Measurements from ENCODE around the gene ECM2.

Gene ECM2

DNA sequence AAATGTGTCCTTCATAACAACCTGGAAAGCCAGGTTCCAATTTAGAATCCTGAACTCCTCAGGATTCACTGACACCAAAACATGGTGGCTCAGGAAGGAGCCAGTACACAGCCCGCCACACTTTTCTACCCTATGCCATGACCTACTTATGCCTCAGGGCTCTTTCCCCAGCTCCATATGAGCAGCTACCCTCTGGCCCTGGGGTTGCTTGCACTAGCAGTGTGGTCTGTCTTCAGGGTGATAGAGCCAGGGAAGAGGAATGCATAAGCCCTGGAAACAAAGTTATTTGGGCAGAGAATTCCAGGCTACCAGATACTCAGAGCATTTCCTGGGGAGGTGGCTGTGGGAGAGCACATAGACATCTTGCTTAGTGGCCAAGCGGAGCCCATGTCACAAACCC is 15.0 kb upstream of the ECM2 start:
- Histone ChIP-seq H3K4me1 (ENCODE audit: insufficient read depth, low read length) (no peaks in the 10 kb centered on the region), H3K27ac (ENCODE audit: low read length) (no peak overlapping the region), H3K9me3 (ENCODE audit: insufficient read depth, low read depth, low read length) (no peaks in the 10 kb centered on the region), H3K36me3 (ENCODE audit: insufficient read depth, low read depth, low read length) (no peaks in the 10 kb centered on the region), H3K27me3 (ENCODE audit: insufficient read depth, low read length) (no peaks in the 10 kb centered on the region), H3K9ac (ENCODE audit: low read depth, low read length) (no peak overlapping the region), H3K4me3 (ENCODE audit: low read length) (no peak overlapping the region)

DNA sequence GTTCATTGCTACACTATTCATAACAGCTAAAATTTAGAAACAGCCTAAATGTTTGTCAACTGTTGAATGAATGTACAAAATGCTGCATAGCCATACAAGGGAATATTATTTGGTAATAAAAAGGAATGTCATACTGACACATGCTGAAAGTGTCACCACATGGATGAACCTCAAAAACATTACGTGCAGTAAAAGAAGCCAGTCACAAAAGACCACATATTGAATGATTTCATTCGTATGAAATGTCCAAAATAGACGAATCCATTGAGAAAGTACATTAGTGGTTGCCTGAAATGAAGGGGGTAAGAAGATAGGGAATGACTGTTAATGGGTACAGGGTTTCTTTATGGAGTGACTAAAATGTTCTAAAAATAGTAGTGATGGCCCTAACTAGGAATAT is 11.6 kb upstream of the ECM2 start:
- Histone ChIP-seq H3K27me3 (ENCODE audit: insufficient read depth, low read length) (no peaks in the 10 kb centered on the region), H3K27ac (ENCODE audit: low read length) (no peak overlapping the region), H3K4me1 (ENCODE audit: insufficient read depth, low read length) (no peaks in the 10 kb centered on the region), H3K9me3 (ENCODE audit: insufficient read depth, low read depth, low read length) (no peaks in the 10 kb centered on the region), H3K9ac (ENCODE audit: low read depth, low read length) (no peak overlapping the region), H3K4me3 (ENCODE audit: low read length) (no peak overlapping the region), H3K36me3 (ENCODE audit: insufficient read depth, low read depth, low read length) (no peaks in the 10 kb centered on the region)

DNA sequence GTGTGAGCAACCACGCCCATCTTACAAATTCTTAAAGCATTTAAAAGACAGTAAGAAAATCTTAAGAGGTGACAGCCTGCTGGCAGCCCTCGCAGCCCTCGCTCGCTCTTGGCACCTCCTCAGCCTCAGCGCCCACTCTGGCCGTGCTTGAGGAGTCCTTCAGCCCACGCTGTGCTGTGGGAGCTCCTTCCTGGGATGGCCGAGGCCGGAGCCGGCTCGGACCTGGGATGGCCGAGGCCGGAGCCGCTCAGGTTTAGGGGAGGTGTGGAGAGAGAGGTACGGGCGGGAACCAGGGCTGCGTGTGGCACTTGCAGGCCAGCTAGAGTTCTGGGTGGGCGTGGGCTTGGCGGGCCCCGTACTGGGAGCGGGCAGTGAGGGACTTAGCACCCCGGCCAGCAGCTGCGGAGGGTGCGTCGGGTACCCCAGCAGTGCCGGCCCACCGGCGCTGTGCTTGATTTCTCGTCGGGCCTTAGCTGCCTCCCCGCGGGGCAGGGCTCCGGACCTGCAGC is 9.3 kb upstream of the ECM2 start:
- no peak overlapping the region for H3K4me3 ChIP-seq (ENCODE audit: low read length)
- H3K9me3 ChIP-seq (ENCODE audit: insufficient read depth, low read depth, low read length) = no peaks in the 10 kb centered on the region
- no peaks in the 10 kb centered on the region for H3K27me3 ChIP-seq (ENCODE audit: insufficient read depth, low read length)
- no peak overlapping the region for H3K27ac ChIP-seq (ENCODE audit: low read length)
- H3K9ac ChIP-seq (ENCODE audit: low read depth, low read length) = no peak overlapping the region
- H3K4me1 ChIP-seq (ENCODE audit: insufficient read depth, low read length) = no peaks in the 10 kb centered on the region
- no peaks in the 10 kb centered on the region for H3K36me3 ChIP-seq (ENCODE audit: insufficient read depth, low read depth, low read length)

DNA sequence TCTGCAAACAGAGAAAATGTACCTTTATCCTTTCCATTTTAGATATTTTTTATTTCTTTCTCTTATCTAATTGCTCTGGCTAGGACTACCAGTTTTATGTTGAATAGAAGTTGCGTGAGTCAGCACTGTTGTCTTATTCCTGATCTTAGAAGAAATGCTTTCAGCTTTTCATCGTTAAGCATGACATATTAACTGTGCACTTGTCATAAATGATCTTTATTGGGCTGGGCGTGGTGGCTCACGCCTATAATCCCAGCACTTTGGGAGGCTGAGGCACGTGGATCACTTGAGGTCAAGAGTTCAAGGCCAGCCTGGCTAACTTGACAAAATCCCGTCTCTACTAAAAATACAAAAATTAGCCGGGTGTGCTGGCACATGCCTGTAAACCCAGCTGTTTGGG is 8.2 kb upstream of the ECM2 start:
- Histone ChIP-seq H3K9ac (ENCODE audit: low read depth, low read length) (no peak overlapping the region), H3K36me3 (ENCODE audit: insufficient read depth, low read depth, low read length) (no peaks in the 10 kb centered on the region), H3K9me3 (ENCODE audit: insufficient read depth, low read depth, low read length) (no peaks in the 10 kb centered on the region), H3K27me3 (ENCODE audit: insufficient read depth, low read length) (no peaks in the 10 kb centered on the region), H3K4me3 (ENCODE audit: low read length) (no peak overlapping the region), H3K27ac (ENCODE audit: low read length) (no peak overlapping the region), H3K4me1 (ENCODE audit: insufficient read depth, low read length) (no peaks in the 10 kb centered on the region)

DNA sequence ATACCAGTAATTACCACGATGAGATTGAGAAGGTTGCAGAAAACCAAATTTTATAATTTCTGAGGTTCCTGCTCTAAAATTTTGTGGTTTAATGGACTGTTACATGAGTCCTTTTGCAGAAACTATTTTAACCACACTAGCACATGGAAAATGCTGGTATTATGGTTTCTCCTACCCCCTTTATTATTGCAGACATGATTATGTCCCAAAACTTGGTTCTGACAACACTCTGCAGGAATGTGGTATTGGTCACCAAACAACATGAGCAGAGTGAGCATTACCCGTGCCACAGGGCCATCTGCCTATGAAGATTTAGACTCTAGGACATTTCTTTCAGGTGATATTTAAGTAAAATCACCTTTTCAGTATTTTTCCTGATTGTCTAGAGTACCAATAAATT is 2.8 kb upstream of the ECM2 start:
- Histone ChIP-seq H3K4me1 (ENCODE audit: insufficient read depth, low read length) (no peaks in the 10 kb centered on the region), H3K9me3 (ENCODE audit: insufficient read depth, low read depth, low read length) (no peaks in the 10 kb centered on the region), H3K27me3 (ENCODE audit: insufficient read depth, low read length) (no peaks in the 10 kb centered on the region), H3K4me3 (ENCODE audit: low read length) (no peak overlapping the region), H3K27ac (ENCODE audit: low read length) (no peak overlapping the region), H3K36me3 (ENCODE audit: insufficient read depth, low read depth, low read length) (no peaks in the 10 kb centered on the region), H3K9ac (ENCODE audit: low read depth, low read length) (no peak overlapping the region)

DNA sequence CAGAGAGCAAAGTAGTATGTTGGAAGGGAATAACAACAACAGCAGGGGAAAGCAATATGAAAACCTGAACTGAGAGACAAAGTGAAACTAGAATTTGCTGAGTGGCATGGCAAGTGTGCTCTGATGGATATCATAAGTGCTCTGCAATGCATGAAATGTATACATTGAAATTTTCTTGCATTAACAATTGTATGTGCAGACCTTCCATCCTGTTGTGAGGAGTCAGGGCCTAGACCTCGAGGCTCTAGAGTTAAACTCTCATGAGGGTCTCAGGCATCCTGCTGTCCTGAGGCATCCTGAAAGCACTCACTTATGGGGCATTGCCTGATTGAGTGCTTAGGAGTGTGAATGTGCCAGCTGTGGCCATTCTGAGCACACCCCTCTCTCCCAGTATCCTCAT is 1.1 kb downstream of the ECM2 start:
- H3K27ac ChIP-seq (ENCODE audit: low read length) = no peak overlapping the region
- no peaks in the 10 kb centered on the region for H3K36me3 ChIP-seq (ENCODE audit: insufficient read depth, low read depth, low read length)
- H3K9ac ChIP-seq (ENCODE audit: low read depth, low read length) = no peak overlapping the region
- H3K9me3 ChIP-seq (ENCODE audit: insufficient read depth, low read depth, low read length) = no peaks in the 10 kb centered on the region
- H3K4me1 ChIP-seq (ENCODE audit: insufficient read depth, low read length) = no peaks in the 10 kb centered on the region
- no peaks in the 10 kb centered on the region for H3K27me3 ChIP-seq (ENCODE audit: insufficient read depth, low read length)
- H3K4me3 ChIP-seq (ENCODE audit: low read length) = no peak overlapping the region

DNA sequence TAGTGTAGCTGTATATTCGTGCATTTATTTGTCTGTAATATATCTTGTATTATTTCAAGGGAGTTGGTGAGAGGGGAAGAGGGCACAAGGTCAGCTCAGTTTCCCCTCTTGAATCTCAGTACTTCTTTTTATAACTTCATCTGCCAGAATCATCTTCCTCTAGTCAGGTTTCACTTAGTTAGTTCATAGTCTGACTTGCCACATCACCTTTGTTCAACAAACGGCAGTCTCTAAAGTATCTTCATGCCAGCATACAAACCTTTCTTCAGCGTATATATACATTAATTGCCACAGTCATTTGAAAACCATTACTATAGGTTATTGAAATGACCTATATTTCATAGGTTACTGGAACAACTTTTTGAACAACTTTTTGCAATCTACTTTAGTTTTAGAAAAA is 1.6 kb downstream of the ECM2 start:
- no peak overlapping the region for H3K4me3 ChIP-seq (ENCODE audit: low read length)
- H3K9ac ChIP-seq (ENCODE audit: low read depth, low read length) = no peak overlapping the region
- no peaks in the 10 kb centered on the region for H3K9me3 ChIP-seq (ENCODE audit: insufficient read depth, low read depth, low read length)
- H3K4me1 ChIP-seq (ENCODE audit: insufficient read depth, low read length) = no peaks in the 10 kb centered on the region
- no peak overlapping the region for H3K27ac ChIP-seq (ENCODE audit: low read length)
- H3K36me3 ChIP-seq (ENCODE audit: insufficient read depth, low read depth, low read length) = no peaks in the 10 kb centered on the region
- H3K27me3 ChIP-seq (ENCODE audit: insufficient read depth, low read length) = no peaks in the 10 kb centered on the region

DNA sequence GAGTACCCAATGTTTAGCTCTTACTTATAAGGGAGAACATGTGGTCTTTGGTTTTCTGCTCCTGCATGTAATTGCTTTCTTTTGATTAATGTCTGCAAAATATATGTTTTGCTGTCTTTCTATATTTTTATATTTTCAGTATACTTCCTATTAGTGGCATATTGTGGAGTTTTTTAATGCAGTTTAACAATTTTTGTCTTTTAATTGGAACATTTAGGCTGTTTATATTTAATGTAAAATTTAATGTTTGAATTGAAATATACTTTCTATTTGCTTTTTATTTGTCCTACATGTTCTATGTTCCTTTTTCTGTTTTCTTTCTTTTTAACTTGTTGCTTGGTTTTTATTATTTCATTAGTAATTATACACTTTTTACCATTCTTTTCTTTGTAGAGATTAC is 4.9 kb downstream of the ECM2 start:
- Histone ChIP-seq H3K27me3 (ENCODE audit: insufficient read depth, low read length) (no peaks in the 10 kb centered on the region), H3K4me3 (ENCODE audit: low read length) (no peak overlapping the region), H3K27ac (ENCODE audit: low read length) (no peak overlapping the region), H3K9ac (ENCODE audit: low read depth, low read length) (no peak overlapping the region), H3K36me3 (ENCODE audit: insufficient read depth, low read depth, low read length) (no peaks in the 10 kb centered on the region), H3K4me1 (ENCODE audit: insufficient read depth, low read length) (no peaks in the 10 kb centered on the region), H3K9me3 (ENCODE audit: insufficient read depth, low read depth, low read length) (no peaks in the 10 kb centered on the region)

DNA sequence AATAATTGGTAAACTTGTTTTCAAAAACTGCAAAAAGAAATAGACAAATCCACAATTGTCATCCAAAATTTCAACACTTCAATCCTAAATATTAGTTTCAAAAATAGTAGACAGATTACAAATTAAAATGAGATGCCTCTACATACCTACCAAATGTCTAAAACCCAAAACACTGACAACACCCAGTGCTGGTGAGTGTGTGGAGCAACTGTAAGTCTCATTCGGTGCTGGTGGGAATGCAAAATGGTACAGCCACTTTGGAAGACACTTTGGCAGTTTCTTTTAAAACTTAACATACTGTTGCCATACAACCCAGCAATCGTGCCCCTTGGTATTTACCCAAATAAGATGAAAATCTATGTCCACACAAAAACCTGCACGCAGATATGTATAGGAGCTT is 6.7 kb downstream of the ECM2 start:
- Histone ChIP-seq H3K9ac (ENCODE audit: low read depth, low read length) (no peak overlapping the region), H3K27ac (ENCODE audit: low read length) (no peak overlapping the region), H3K27me3 (ENCODE audit: insufficient read depth, low read length) (no peaks in the 10 kb centered on the region), H3K36me3 (ENCODE audit: insufficient read depth, low read depth, low read length) (no peaks in the 10 kb centered on the region), H3K4me1 (ENCODE audit: insufficient read depth, low read length) (no peaks in the 10 kb centered on the region), H3K4me3 (ENCODE audit: low read length) (no peak overlapping the region), H3K9me3 (ENCODE audit: insufficient read depth, low read depth, low read length) (no peaks in the 10 kb centered on the region)

DNA sequence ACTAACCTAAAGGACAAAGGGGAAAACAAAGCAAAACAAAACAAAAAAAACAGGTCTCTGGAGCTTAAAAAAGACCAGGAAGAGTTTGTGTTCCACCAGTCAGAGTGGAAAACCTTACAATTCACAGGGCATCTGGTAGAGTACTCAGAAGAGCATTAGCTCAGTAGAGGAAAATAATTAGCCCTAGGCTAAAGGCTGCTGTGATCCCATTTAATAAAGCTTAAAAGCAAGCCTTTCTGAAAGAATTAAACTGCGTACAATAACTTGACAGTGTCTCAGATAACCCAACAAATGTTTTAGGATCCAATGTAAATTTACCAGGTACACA is 7.3 kb downstream of the ECM2 start:
- no peaks in the 10 kb centered on the region for H3K9me3 ChIP-seq (ENCODE audit: insufficient read depth, low read depth, low read length)
- H3K36me3 ChIP-seq (ENCODE audit: insufficient read depth, low read depth, low read length) = no peaks in the 10 kb centered on the region
- no peaks in the 10 kb centered on the region for H3K27me3 ChIP-seq (ENCODE audit: insufficient read depth, low read length)
- H3K9ac ChIP-seq (ENCODE audit: low read depth, low read length) = no peak overlapping the region
- no peak overlapping the region for H3K4me3 ChIP-seq (ENCODE audit: low read length)
- H3K27ac ChIP-seq (ENCODE audit: low read length) = no peak overlapping the region
- no peaks in the 10 kb centered on the region for H3K4me1 ChIP-seq (ENCODE audit: insufficient read depth, low read length)

DNA sequence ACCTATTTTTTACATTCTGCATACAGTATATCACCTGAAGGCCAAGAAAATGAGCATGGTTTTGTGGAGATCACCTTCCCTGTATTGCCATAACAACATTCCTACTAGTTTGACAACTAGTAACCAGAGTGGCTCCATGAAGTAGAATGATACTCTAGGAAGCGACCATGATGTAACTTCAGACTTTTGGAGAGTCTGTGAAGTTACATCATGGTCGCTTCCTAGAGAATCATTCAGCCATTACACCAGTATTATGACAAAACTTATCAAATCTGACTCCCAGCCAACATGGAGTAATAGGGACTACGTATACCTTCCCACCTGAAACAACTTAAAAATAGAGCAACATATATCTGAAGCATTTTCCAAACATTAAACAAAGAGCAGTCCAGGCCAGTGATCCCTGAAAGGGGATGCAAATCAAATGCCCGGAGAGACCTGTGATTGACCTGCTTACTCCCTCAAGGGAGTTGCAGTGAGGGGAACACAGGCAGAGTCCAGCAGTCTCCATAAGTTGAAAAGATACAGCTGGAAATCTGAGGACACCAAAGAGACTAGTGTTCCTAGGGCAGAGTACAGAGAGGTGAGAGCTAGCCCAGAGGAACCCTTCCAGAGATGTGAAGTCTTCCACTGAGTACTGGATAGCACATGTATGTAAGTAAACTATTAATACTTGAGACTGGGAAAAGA is 7.8 kb downstream of the ECM2 start:
- H3K27me3 ChIP-seq (ENCODE audit: insufficient read depth, low read length) = no peaks in the 10 kb centered on the region
- no peak overlapping the region for H3K27ac ChIP-seq (ENCODE audit: low read length)
- no peak overlapping the region for H3K4me3 ChIP-seq (ENCODE audit: low read length)
- no peaks in the 10 kb centered on the region for H3K4me1 ChIP-seq (ENCODE audit: insufficient read depth, low read length)
- H3K36me3 ChIP-seq (ENCODE audit: insufficient read depth, low read depth, low read length) = no peaks in the 10 kb centered on the region
- no peaks in the 10 kb centered on the region for H3K9me3 ChIP-seq (ENCODE audit: insufficient read depth, low read depth, low read length)
- no peak overlapping the region for H3K9ac ChIP-seq (ENCODE audit: low read depth, low read length)

DNA sequence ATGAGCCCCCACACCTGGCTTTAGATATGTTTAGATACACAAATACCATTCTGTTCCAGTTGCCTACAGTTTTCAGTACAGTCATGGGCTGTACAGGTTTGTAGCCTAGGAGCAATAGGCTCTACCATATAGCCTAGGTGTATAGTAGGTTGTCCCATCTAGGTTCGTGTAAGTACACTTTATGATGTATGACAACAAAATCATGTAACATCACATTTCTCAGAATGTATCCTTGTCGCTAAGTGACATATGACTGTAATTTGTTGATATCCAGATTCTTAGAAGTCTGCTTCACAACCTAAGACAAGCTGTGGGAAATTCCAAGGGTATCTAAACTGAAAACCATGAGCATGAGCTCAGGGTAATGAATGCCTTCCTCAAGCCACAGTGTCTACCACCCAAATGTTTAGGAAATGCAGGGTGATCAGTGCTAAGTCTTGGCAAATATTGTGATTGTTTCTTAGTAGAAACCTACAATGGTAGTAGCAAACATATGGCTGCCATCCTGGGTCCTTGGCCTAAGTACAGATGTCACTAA is 8.4 kb downstream of the ECM2 start:
- Histone ChIP-seq H3K36me3 (ENCODE audit: insufficient read depth, low read depth, low read length) (no peaks in the 10 kb centered on the region), H3K4me3 (ENCODE audit: low read length) (no peak overlapping the region), H3K27ac (ENCODE audit: low read length) (no peak overlapping the region), H3K27me3 (ENCODE audit: insufficient read depth, low read length) (no peaks in the 10 kb centered on the region), H3K9ac (ENCODE audit: low read depth, low read length) (no peak overlapping the region), H3K9me3 (ENCODE audit: insufficient read depth, low read depth, low read length) (no peaks in the 10 kb centered on the region), H3K4me1 (ENCODE audit: insufficient read depth, low read length) (no peaks in the 10 kb centered on the region)

Data from iPS-20b (cell line).